Left lung (tissue), 10 donors: ENCODE results near the gene GLS. TPM values are rescaled to one million over a fixed set of nuclear protein-coding genes. Genes with fewer than 3 reads are reported as not detected.

Experiments
- ATAC-seq: fragments of 200-7000 bp; cut with Tn5 transposase; one replicate; pipeline ENCODE4 v1.9.1; 2020; ENCODE audit warnings: moderate library complexity
- DNase-seq, 4 donors: peaks; one replicate each; pipeline ENCODE4 v3.0.0-alpha.2; 2013 to 2020
- H3K27ac ChIP-seq, 2 donors: fragments of 200-600 bp; sonication (generic) in 1 of 2; one replicate each; pipeline versions ENCODE4 v1.5.0 to v1.8.0; 2020 to 2021
- H3K27me3 ChIP-seq, 2 donors: fragments of 200-600 bp; sonication (generic) in 1 of 2; one replicate each; pipeline versions ENCODE4 v1.5.0 to v1.8.0; 2020 to 2021
- H3K36me3 ChIP-seq, 2 donors: fragments of 200-600 bp; sonication (generic) in 1 of 2; one replicate each; pipeline versions ENCODE4 v1.5.0 to v1.8.0; 2020 to 2021
- H3K4me1 ChIP-seq, 2 donors: fragments of 200-600 bp; one replicate each; pipeline ENCODE4 v1.8.0; 2021
- H3K4me3 ChIP-seq, 2 donors: fragments of 200-600 bp; sonication (generic) in 1 of 2; one replicate each; pipeline versions ENCODE4 v1.5.0 to v1.8.0; 2020 to 2021; ENCODE audit warnings: mild to moderate bottlenecking in 1 of 2
- H3K9me3 ChIP-seq, 2 donors: fragments of 200-600 bp; sonication (generic) in 1 of 2; one replicate each; pipeline versions ENCODE4 v1.5.0 to v1.8.0; 2020 to 2021
- intact Hi-C, 2 donors: fragments of 100-400 bp; cut with DNase I; formaldehyde crosslinking; loops; one replicate each; pipeline versions ENCODE4 v1.11.2 to v1.14.2; 2022
- polyA plus RNA-seq, 6 donors: library from polyadenylated mRNA; unstranded; fragments of 120-200 nt; gene quantifications; one replicate each; pipeline ENCODE4 v1.2.1, GENCODE V29; 2013; ENCODE audit not compliant: insufficient read length in 6 of 6
- total RNA-seq, 2 donors: library from RNA; stranded (reverse); fragmentation: NEBNext Ultra II Directional; extraction: Animal tissue kit (Norgen Biotek cat#: 25700); gene quantifications; one replicate each; pipeline ENCODE4 v1.2.1, GENCODE V29; 2021
- TF ChIP-seq, protein P1 (sequence below), 2 donors: fragments of 200-600 bp; sonication (generic) in 1 of 2; IDR thresholded peaks; one replicate each; pipeline versions ENCODE4 v1.5.0 to v1.8.0; 2021; ENCODE audit warnings: antibody characterized with exemption in 2 of 2
- donor health status: DM: no; HTN: yes; CAD: no.
- donor health status: DM: no; HTN: no; CAD: no.

GLS gene
- total and polyA plus RNA-seq, 8 donors: 114 to 346 (median 123) TPM

DNA sequence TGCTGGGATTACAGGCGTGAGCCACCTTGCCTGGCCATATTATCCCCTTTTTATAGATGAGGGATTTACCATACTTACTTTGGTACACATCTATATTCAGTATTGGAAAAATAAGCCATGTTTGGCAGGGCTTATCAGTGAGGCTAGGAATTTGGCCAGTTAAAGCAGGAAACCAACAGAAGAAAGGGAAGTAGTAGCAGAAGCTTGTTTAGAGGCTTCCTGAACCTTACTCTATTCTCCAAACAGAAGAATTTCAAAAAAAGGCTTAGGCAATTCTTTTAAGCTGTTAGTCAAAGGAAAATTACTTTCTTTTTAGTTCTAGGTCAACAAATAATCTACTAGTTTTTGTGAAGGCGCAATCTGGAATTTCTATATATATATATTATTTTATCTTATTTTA, 3.2 kb upstream of the GLS start:
- H3K27ac ChIP-seq: no peak overlapping the region
- no peaks in the 10 kb centered on the region for H3K9me3 ChIP-seq
- H3K4me1 ChIP-seq: peaks cover 0 to 20% of the 10 kb centered on the region in 2 donors
- TF ChIP-seq, protein P1, sequence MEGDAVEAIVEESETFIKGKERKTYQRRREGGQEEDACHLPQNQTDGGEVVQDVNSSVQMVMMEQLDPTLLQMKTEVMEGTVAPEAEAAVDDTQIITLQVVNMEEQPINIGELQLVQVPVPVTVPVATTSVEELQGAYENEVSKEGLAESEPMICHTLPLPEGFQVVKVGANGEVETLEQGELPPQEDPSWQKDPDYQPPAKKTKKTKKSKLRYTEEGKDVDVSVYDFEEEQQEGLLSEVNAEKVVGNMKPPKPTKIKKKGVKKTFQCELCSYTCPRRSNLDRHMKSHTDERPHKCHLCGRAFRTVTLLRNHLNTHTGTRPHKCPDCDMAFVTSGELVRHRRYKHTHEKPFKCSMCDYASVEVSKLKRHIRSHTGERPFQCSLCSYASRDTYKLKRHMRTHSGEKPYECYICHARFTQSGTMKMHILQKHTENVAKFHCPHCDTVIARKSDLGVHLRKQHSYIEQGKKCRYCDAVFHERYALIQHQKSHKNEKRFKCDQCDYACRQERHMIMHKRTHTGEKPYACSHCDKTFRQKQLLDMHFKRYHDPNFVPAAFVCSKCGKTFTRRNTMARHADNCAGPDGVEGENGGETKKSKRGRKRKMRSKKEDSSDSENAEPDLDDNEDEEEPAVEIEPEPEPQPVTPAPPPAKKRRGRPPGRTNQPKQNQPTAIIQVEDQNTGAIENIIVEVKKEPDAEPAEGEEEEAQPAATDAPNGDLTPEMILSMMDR (IDR thresholded peaks at IDR 0.05): no peak
- no peaks in the 10 kb centered on the region for H3K27me3 ChIP-seq
- no peak overlapping the region for H3K4me3 ChIP-seq
- intact Hi-C loops: no loop called here
- no peak for ATAC-seq
- H3K36me3 ChIP-seq: no peaks in the 10 kb centered on the region
- no peak for DNase-seq

DNA sequence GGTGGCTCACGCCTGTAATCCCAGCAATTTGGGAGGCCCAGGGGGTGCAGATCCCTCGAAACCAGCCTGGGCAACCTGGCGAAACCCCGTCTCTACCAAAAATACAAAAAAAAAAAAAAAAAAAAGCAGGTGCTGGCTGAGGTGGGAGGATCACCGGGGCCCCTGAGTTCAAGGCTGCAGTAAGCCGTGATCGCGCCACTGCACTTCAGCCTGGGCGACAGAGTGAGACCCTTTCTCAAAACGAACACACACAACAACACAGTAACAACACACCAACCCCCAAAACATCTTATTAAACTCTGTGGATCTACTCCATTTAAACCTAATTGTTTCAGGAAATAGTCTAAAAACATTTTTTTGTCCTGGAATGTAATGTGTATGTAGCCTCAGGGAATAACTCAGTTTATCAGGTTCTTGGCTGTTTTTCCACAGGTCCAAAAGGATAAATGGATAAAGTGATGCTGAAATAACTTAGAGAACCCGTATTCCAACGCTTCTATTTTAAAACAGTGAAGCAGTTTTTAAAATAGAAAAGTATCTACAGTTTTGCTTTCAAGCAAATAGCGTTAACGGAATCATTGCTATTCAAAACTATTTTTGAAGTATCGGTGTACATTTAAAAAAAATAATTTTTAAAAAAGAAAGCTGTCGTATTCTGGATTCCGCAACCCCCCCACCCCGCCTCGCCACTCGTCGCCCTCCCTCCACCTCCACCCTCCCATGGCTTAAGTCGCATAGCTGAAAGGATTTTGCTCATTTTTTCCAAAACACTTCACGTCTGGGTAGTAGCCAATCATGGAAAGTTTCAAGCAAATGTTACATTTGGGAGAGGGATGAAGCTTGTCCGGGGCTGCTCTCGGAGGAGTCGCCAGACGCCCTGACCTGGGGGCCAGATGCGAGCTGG, 895 bp upstream of the GLS start:
- intact Hi-C loops: no loop called here
- ATAC-seq: peak; percentile 30

GRCh38 chr2:190881084-190881597, 520 bp downstream of the GLS start:
- intact Hi-C loops: no loop called here
- peaks cover 2 to 57% of the 10 kb centered on the region in 2 donors for H3K4me1 ChIP-seq
- ATAC-seq (peak; percentile 2), DNase-seq (peak in 2 of 4 donors; percentile 34 to 35)
- TF ChIP-seq, protein P1 (IDR thresholded peaks at IDR 0.05): no peak
- H3K27ac ChIP-seq: peak overlapping the region; percentile 98 to 99
- H3K9me3 ChIP-seq: no peaks in the 10 kb centered on the region
- peak overlapping the region; percentile 88 to 93 for H3K4me3 ChIP-seq
- no peaks in the 10 kb centered on the region for H3K36me3 ChIP-seq
- no peaks in the 10 kb centered on the region for H3K27me3 ChIP-seq

More for the DNA sequence above, 895 bp upstream of the GLS start:
- peak overlapping the region; percentile 88 to 93 for H3K4me3 ChIP-seq
- peak in 1 of 4 donors; percentile 68 for DNase-seq
- no peaks in the 10 kb centered on the region for H3K27me3 ChIP-seq
- H3K36me3 ChIP-seq: no peaks in the 10 kb centered on the region
- peaks cover 0 to 43% of the 10 kb centered on the region in 2 donors for H3K4me1 ChIP-seq
- no peaks in the 10 kb centered on the region for H3K9me3 ChIP-seq
- TF ChIP-seq, protein P1 (IDR thresholded peaks at IDR 0.05): no peak
- H3K27ac ChIP-seq: peak overlapping the region; percentile 98 to 99

DNA sequence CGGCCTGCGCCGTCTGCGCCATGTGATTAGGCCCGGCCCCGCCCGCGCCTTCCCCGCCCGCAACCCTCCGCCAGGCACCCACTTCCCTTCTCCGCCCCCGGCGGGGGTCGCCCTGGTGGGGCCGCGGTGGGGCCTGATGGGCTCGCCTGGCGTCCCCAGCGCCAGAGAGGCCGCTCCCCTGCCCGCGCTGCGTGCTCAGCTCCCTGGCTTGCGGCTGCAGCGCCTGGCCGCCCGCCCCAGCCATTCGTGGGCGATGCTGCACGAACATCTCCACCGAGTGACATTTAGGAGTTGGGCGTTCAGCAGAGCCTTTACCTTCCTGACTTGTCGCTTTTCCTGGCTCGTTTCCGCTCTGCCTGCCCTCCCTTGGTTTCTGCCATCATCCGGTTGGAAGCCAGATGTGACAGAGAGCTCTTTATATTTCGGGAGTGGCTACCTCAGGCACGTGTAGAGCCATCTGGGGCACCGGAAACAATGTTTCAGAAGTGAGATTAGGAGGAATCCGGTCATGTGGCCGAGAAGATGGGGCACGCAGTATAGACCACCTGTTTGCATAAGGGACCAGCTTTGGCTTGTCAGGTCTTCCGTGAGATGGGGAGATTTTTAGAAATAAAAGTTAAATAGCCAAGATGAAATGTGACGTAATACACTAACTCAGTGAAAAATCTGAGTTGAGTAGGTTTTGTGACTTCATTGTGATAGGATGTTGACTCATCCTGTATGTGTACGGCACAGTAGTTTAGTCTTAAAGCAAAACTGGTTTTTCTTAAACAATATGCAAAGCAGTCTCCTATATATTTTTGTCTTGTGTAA, 1.2 kb downstream of the GLS start:
- intact Hi-C loops: no loop called here

More for the DNA sequence above, 1.2 kb downstream of the GLS start:
- H3K27ac ChIP-seq: peak overlapping the region; percentile 98 to 99
- H3K27me3 ChIP-seq: no peaks in the 10 kb centered on the region
- no peaks in the 10 kb centered on the region for H3K36me3 ChIP-seq
- ATAC-seq (peak; percentile 31), DNase-seq (peak; percentile 65 to 93 (median 74))
- peaks cover 3 to 64% of the 10 kb centered on the region in 2 donors for H3K4me1 ChIP-seq
- TF ChIP-seq, protein P1 (IDR thresholded peaks at IDR 0.05): no peak
- H3K4me3 ChIP-seq: peak overlapping the region; percentile 88 to 93
- no peaks in the 10 kb centered on the region for H3K9me3 ChIP-seq
